Measurements from ENCODE around the gene CROCC.

- TF ChIP-seq CTCF (IDR thresholded peaks at IDR 0.05) (no peak), POLR2A (IDR thresholded peaks at IDR 0.05) (no peak), EP300 (IDR thresholded peaks at IDR 0.05; ENCODE audit: low read depth) (no peak)
Measured at GRCh38 chr1:16977377-16977776, 55.6 kb downstream of the CROCC start.

Data from transverse colon (tissue), 3 donors.